GM19463 (cell line): ENCODE data around the gene PPARD.
A peak's percentile ranks its signal among the peaks of the same experiment; 100 is the strongest.

Experiments
- ATAC-seq: cut with Tn5 transposase; IDR thresholded peaks from one replicate; pipeline ENCODE4 v1.9.1; 2021; ENCODE audit warnings: mild to moderate bottlenecking, moderate library complexity; ENCODE audit not compliant: unreplicated experiment

The PPARD gene

DNA sequence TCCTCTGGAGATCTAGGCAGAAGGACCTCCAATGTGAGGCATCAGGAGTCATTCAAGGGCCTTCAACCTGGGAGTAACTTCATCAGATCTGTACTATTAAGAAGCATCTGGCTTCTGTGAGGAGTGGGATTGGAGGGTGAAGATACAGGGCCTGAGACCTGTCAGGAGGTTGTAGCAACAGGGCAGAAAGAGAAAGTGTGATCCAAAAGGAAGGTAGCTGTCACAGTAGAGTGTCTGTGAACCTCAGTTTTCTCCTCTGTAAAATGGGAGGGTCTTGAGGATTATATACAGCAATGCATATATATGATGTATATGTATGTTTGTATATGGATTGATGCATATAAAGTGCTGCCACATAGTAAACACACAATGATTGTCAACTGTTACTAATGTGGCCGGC, 123.3 kb downstream of the PPARD start:
- no peak for ATAC-seq

DNA sequence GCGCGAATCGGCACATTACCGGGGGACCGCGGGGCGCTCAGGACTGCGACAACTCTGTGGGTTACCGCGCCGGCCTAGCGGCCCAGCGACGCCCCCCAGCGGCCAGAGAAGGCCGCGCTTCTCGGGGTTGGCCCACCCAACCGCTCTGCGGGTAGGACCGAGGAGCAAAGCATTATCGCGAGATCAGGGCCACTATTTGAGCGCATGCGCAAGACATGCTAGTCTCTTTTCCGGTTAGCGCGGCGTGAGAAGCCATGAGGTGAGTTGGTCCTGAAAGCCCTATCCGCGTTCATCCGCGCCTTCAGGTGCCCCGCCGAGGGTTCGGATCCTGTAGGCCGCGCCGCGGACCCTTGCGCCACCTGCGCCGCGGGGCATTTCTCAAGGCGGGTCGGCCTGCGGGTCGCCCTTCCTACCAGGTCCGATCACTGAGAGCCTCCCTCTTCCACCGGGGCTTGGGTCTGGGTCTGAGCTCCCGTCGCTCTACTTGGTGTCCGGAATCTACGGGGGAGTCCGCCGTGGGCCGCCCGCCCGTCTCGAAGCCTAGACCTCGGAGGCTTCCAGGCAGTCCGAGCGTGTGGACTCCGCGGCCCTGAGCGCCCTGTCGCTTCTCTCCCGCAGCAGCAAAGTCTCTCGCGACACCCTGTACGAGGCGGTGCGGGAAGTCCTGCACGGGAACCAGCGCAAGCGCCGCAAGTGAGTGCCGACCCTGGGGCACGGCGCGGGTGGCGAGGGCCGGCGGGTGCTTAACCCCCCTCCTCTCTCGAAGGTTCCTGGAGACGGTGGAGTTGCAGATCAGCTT, 126.0 kb downstream of the PPARD start, which contains the start of gene RPL10A:
TSS of gene RPL10A (plus strand) at position 221 of the 799 bp plus-strand sequence. CDS start at position 255, 34 bp downstream.
- peak; percentile 82 for ATAC-seq

DNA sequence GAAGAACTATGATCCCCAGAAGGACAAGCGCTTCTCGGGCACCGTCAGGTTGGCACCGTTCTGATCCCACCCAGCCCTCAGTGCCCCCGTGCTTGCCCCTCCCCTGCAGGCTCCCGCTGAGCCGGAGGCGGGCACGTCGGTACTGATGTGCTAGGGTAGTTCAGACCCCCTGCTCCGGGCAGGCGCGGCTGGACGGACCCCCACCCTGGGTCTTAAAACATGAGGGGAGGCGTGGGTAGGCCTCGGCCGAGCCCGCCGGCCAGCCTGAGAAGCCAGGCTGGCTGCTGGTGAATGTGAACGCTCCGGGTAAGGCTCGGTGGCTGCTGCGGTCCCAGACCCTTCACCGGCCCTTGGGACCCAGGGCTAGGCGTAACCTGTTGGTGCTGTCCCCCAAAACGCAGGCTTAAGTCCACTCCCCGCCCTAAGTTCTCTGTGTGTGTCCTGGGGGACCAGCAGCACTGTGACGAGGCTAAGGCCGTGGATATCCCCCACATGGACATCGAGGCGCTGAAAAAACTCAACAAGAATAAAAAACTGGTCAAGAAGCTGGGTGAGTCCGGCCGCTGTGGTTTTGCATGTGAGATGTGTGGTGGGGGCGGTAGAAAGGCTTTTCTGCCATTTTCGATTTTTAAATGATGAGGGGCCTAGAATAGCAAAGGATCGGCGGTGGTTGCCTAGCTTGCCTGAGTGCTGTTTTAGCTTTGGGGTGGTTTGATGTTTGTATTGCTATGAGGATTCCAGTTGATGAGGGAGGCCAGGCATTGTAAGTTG, 126.8 kb downstream of the PPARD start:
- ATAC-seq = no peak

DNA sequence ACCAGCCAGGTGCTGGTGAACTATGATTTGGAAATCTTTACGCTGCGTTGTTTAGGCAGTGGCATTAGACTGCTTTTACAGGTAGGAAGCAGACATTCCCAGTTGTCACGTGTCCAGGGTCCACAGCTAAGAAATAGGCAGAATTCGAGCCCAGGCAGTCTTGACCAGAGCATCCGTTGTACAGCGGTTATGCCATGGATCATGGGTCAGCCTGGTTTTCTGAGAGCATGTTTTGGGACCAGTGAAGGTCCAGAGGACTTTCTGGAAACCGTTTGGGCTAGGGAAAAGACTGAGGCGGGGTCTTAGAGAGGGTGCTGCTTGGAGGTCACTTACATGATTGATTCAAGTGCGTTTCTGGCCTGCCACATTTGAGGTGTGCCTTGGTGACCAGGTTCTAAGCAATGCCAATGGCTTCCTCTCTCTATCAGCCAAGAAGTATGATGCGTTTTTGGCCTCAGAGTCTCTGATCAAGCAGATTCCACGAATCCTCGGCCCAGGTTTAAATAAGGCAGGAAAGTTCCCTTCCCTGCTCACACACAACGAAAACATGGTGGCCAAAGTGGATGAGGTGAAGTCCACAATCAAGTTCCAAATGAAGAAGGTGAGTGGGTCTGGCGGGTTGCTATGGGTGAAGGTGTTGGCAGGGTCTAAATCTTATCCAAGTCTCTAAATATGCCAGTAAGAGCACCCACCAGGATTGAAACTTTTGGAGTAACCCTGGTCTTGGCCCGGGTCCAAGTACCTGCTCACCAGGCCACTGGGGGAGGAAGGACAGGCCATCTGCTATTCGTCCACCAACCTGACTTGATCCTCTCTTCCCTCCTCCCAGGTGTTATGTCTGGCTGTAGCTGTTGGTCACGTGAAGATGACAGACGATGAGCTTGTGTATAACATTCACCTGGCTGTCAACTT, 127.6 kb downstream of the PPARD start:
- no peak for ATAC-seq

- no peak for ATAC-seq
Measured at GRCh38 chr6:35470663-35471120, 128.3 kb downstream of the PPARD start.

GRCh38 chr6:35471836-35472345, 129.5 kb downstream of the PPARD start:
- ATAC-seq = no peak

GRCh38 chr6:35473075-35473849, 130.9 kb downstream of the PPARD start:
- no peak for ATAC-seq

- no peak for ATAC-seq
Measured at GRCh38 chr6:35473850-35474130, 131.4 kb downstream of the PPARD start.

DNA sequence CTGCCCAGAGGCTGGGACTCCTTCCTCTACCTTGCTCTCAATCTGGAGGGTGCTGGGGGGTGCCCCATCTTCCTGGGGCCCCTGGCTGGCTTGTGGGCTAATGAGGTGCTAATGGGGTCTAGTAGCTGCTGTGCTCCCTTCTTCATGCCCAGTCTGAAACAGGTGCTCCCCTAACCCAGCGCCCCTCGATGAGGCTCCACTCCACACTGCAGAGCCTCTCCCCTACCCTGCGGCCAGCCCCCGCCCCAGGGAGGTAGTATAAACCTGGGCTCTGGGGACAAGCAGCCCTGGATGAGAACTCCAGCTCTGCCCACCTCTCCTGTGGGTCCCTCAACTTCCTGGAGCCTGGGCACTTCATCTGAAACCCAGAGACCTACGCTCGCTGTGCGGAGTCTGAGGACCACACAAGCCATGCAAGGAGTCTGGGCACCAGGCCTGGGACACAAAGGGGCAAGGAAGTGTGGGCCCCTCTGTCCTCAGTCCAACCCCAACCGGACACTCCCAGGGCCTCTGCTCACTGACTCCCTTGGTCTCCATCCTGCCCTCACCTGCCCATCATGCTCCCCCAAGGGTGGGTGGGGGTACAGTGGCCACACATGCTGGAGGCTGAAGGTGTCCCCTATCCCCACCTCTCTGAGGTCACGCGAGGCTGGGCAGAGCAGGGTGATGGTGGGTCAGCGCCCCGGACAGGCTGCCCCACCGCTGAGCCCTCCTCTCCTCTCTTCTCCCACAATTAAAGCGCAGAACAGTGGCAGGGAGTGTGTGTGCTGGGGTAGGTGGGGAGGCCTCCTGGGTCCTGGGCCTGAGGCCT, 132.0 kb downstream of the PPARD start:
- ATAC-seq = no peak

GRCh38 chr6:35474942-35475570, 132.7 kb downstream of the PPARD start:
- no peak for ATAC-seq

DNA sequence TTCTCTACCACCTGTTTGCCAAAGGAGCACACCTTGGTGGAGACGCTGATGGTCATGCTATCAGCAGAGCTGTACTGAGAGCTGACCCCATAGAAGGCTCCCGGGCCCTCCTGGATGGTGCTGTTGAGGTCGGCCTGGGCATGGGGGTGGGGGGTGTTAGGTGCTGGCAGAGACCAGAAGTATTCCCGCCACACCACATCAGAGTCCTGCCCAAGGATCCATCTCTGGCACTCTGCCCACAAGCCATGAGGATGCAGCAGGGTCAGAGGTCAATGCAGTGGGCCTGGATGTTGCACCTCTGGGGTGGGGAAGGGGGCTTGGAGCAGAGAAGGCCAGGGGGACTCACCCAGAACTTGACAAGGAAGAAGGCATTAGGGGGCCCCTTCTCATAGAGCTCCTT, 133.2 kb downstream of the PPARD start:
- ATAC-seq = no peak

DNA sequence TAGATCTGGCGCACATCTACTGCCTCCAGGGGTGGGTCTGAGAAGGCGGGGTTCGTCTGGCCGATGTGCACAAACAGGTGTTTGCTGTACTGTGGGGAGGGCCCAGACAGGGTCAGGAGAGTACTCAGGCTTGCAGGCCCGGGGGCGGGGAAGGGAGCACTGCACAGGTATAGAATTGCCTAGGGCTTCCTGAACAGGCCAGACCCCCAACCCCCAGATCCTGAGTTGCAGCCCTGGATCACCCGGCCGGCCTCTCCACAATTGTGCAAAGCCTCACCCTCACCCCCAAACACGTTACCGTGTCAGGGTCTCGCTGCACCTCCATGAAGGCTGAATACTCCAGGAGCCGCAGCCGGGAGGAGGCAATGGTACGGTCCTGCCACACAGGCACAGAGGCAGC, 133.6 kb downstream of the PPARD start:
- no peak for ATAC-seq

DNA sequence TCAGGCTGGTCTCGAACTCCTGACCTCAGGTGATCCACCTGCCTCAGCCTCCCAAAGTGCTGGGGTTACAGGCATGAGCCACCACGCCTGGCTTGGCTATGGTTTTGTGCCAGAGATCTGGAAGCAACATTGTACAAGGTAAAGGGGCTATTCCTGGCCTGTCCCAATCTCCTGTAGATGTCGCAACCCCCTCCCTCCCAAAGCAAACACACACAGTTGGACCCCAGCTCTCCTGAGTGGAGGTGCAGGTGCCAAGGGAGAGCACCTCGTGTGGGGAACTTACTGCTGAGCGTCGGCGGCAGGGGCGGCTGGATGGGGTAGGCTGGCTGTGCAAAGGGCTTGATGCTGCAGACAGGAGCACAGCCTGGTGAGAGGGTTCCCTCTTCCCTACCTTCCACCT, 134.7 kb downstream of the PPARD start:
- ATAC-seq = no peak
